GM19239 (cell line): ENCODE data around the gene GPR6.

Experiments
- DNase-seq: peaks from one replicate; pipeline ENCODE4 v3.0.0; 2011; ENCODE audit warnings: low spot score; ENCODE audit not compliant: insufficient read length
- FAIRE-seq: peaks from 2 replicates; lab custom pipeline; 2011; peaks lifted over from hg19 to GRCh38; lab: Jason Lieb, UNC

Gene GPR6

GRCh38 chr6:109978174-109979032 is at the start of gene GPR6:
GPR6 (plus strand) TSS chr6:109978311; CDS start chr6:109979113, 802 bp downstream.
- DNase-seq (peak; percentile 51), FAIRE-seq (no peak)

DNA sequence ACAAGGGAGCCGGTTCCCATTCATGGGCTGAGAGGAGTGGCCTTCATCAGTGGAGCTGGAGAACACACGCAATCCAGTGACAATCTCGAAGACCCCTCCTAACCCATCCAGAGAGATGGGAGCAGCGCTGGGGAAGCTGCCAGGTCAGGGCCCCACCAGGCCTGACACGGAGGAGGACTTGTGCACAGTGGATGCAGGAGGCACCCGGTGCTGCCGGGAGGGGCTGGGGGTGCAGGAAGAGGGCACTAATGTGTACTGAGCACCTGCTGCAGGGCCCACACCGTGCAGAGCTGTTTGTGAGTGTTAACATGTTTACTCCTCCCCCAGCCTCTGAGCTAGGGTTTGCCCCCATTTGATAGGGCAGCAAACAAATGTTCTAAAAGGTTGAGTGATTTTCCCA is 43.8 kb upstream of the GPR6 start:
- DNase-seq (no peak), FAIRE-seq (no peak)

DNA sequence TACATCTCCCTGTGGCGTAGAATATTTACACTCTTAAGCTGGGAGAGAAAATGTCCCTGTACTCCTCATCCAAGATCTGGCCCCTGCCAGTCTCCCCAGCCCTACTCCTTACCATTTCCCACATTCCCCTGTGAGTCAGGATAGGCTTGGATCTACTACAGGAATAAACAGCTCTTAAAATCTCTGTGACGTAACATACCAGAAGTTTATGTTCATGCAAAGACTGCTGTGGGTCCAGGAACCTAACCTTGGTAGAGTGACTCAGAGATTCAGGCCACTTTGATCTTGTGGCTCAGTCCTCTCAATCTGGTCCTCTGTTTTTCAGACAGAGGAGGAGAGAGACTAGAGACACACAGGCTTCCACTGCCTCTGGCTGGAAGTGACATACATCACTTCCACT is 38.5 kb upstream of the GPR6 start:
- FAIRE-seq, result no peak

GRCh38 chr6:109944448-109944847 is 33.7 kb upstream of the GPR6 start:
- no peak for FAIRE-seq
- no peak for DNase-seq

More for the DNA sequence above, 38.5 kb upstream of the GPR6 start:
- no peak for DNase-seq

DNA sequence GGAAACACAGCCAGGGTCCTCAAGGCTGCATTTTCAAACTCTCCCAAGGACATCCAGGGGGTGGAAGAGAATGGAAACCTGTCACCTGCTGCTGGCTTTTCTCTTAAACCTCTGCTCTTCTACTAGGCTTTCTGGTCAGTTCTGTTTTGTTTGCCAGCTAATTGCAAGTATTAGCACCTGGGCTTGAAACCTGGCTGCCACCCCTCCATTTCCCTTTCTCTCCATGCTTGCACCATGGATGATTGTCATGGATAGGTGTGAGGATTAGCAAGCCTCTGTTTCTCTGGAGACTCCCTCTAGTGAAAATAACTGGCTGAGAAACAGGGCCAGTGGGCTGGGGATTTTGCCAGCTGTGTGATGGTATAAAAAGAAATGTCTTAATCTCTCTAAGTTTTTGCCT is 33.0 kb upstream of the GPR6 start:
- no peak for DNase-seq
- no peak for FAIRE-seq

DNA sequence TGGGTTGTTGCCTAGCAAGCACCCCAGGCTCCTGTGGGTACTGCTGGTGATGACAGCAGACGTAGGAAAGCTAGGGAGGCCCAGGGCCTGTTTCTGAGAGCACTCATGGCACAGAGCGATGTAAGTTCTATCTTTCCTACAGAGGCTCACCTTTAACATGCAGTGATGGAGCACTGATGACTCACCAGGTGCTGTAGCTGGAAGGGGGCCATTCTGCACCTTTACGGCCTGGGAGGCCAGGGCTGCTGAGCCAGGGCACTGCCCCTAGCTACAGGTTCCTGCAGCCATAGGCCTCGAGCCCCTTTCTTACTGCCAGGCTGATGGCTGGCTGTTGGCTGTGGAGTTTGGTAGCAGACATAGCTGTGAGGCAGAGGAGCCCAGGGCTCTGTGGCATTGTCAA is 31.1 kb upstream of the GPR6 start:
- FAIRE-seq (no peak), DNase-seq (no peak)

DNA sequence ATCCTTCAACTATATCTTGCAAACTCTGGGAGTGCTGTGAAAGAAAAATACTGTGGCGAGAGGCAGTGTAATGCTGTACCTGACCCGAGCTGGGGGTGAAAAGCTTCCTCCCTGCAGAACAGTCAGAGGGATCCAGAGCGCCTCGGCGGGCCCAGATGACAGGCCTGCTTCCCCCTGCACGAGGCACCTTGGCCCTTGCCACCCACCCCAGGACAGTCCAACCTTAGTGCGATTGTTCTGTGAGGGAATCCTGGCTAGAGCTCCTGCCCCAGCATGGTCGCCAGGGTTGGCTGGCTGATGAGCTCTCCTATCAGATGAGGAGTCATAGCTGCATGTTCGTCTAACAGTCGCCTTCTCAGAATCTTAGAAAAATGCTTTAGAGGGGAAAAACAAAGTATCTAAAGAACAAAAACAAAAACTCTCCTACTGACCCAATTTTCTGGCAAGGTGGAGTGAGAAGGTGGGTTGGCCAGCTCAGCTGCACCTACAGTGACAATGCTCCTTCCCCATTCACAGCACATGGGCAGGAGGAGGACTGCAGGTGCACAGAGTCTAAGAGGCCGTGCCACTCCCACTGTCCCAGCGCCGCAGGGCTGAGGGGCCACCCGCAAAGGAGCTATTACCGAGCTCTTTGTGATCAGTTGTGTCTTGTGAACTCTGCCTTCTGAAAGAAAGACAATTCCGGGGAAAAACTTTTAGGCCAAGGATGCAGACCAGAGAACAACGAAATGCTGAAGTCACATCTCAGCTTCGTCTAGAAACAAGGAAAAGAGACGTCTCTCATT is 28.6 kb upstream of the GPR6 start:
- FAIRE-seq, result no peak
- no peak for DNase-seq

DNA sequence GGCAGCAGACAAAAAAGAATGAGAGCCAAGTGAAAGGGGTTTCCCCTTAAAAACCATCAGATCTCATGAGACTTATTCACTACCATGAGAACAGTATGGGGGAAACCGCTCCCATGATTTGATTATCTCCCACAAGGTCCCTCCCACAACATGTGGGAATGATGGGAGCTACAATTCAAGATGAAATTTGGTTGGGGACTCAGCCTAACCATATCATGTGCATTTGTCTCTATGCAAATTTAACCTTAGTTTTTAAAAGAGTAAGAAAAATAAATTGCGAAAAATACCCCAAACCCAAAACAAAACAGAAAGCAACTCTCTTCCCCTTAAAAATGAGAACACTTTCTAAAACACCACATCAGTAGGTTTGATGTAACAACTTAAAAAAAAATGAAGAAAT is 22.6 kb upstream of the GPR6 start:
- FAIRE-seq, result no peak
- DNase-seq, result no peak

GRCh38 chr6:109958626-109959025 is 19.5 kb upstream of the GPR6 start:
- no peak for FAIRE-seq

DNA sequence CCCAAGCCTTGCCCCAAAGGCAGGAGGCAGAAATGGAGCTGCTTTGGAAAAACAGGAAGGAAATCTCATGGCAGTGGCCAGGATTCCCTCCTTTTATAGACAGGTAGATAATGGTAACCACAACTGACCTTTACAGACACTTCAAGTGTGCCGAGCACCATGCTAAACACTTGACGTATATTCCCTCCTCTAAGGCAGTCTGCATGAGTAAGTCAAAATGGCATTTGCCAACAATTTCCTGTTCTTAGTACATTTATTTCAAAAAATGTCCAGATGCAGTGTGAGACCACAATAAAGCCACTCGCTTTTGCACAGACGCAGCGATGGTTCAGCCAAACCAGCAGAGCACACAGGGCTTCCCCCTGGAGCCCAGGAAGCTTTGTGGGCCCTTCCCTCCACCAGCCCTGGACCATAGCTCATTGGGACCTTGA is 16.5 kb upstream of the GPR6 start:
- FAIRE-seq (no peak), DNase-seq (no peak)

More at GRCh38 chr6:109958626-109959025, 19.5 kb upstream of the GPR6 start:
- no peak for DNase-seq

- FAIRE-seq (no peak), DNase-seq (no peak)
These were observed 15.8 kb upstream of the GPR6 start for GRCh38 chr6:109962271-109962670.

GRCh38 chr6:109963598-109964170 is 14.4 kb upstream of the GPR6 start:
- FAIRE-seq (no peak), DNase-seq (no peak)

DNA sequence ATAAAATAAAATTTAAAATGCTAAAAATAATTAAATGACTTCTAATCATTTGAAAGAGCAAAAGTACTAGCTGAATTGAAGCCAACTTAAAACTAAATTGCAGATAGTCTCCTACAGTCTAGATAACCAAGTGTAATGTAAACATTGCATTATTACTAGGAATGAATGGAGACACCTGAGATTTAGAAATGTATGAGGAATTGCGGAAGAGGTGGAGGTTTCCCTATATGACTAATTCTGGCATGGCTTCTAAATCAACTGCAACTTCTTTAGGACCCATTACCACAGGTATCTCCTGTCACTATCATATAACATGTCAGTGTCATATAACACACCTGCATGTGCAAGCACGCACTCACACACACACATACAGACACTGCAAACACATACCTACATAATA is 13.2 kb upstream of the GPR6 start:
- no peak for FAIRE-seq

GRCh38 chr6:109966299-109966698 is 11.8 kb upstream of the GPR6 start:
- no peak for FAIRE-seq
- DNase-seq, result no peak

More for the DNA sequence above, 13.2 kb upstream of the GPR6 start:
- no peak for DNase-seq

- FAIRE-seq (no peak), DNase-seq (no peak)
These were observed 329 bp upstream of the GPR6 start for GRCh38 chr6:109977791-109978173.

GRCh38 chr6:109979033-109979921 is 1.2 kb downstream of the GPR6 start:
- FAIRE-seq, result no peak
- no peak for DNase-seq

DNA sequence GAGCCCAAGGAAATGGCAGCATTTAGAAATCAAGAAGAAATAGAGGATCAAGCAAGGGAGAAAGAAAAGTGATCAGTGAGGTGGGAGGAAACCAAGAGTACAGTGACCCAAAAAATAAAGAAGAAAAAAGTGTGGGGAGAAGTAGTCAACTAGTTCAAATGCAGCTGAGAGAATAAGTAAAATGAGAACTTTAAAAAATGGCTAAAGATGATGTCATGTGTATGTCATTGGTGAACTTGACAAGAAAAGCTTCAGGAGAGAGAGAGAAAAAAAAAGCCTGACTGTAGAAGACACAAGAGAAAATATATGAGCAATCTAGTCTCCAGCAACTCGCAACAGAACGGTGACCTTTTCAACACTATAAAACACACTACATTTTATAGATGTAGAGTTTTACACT is 6.3 kb downstream of the GPR6 start:
- FAIRE-seq (no peak), DNase-seq (no peak)

DNA sequence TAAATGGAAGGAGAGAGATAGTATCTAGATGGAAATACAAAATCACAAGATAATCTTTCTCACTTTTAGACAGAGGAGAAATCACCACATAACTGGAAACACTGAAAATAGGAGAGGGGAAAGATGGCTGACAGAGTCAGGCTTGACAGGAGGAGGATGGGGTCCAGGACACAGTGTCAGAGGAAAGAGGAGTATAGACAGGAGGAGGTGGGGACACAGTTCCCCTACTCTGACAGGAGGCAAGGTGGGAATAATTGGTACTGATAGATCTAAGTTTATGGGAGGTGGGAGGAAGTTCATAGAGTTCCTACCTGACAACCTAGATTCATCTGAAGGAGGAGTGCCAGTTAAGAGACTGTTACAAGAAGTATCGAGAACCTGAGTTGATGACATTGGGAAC is 9.1 kb downstream of the GPR6 start:
- DNase-seq, result no peak
- FAIRE-seq, result no peak

GRCh38 chr6:109991201-109992101 is 13.3 kb downstream of the GPR6 start:
- DNase-seq (no peak), FAIRE-seq (no peak)
